Smooth muscle cell (in vitro differentiated cells): Measurements from ENCODE around the gene TRIM72. TPM values are rescaled to one million over a fixed set of nuclear protein-coding genes. Genes with fewer than 3 reads are reported as not detected.
"Not testable (repeated sequence)": the region's sequence is repeated elsewhere in the genome, so short reads cannot be mapped to it uniquely, and the experiment has no call there.

Experiments used
- DNase-seq: peaks from one replicate; lab custom pipeline; 2025; ENCODE audit not compliant: unreplicated experiment; lab: John Stamatoyannopoulos, UW
- H2AFZ ChIP-seq: fragments of 200-600 bp; sonication (generic); 2 replicates; pipeline ENCODE4 v1.6.0; 2016; ENCODE audit warnings: antibody characterized with exemption, low read depth, mild to moderate bottlenecking
- H3F3A ChIP-seq: fragments of 200-600 bp; sonication (generic); 2 replicates; pipeline ENCODE4 v1.6.0; 2017; ENCODE audit warnings: antibody characterized with exemption, low read depth
- H3K27ac ChIP-seq: fragments of 200-600 bp; sonication (generic); 2 replicates; pipeline ENCODE4 v1.5.1; 2016; ENCODE audit warnings: low read depth, mild to moderate bottlenecking
- H3K27me3 ChIP-seq: fragments of 200-600 bp; sonication (generic); 2 replicates; pipeline ENCODE4 v1.6.1; 2016; ENCODE audit warnings: low read depth, mild to moderate bottlenecking
- H3K36me3 ChIP-seq: fragments of 200-600 bp; sonication (generic); 2 replicates; pipeline ENCODE4 v1.5.1; 2016; ENCODE audit warnings: low read depth
- H3K4me1 ChIP-seq: fragments of 200-600 bp; sonication (generic); 2 replicates; pipeline ENCODE4 v1.5.1; 2016; ENCODE audit warnings: low read depth
- H3K4me2 ChIP-seq: fragments of 200-600 bp; sonication (generic); 2 replicates; pipeline ENCODE4 v1.6.0; 2016; ENCODE audit warnings: mild to moderate bottlenecking
- H3K4me3 ChIP-seq: fragments of 200-600 bp; sonication (generic); 2 replicates; pipeline ENCODE4 v1.5.1; 2016; ENCODE audit warnings: mild to moderate bottlenecking
- H3K79me2 ChIP-seq: fragments of 200-600 bp; sonication (generic); 2 replicates; pipeline ENCODE4 v1.6.0; 2016; ENCODE audit warnings: low read depth, mild to moderate bottlenecking
- H3K9ac ChIP-seq: fragments of 200-600 bp; sonication (generic); 2 replicates; pipeline ENCODE4 v1.6.0; 2016; ENCODE audit warnings: low read depth
- H3K9me3 ChIP-seq: fragments of 200-600 bp; sonication (generic); replicated peaks from 2 replicates; pipeline ENCODE4 v1.5.1; 2016; ENCODE audit warnings: low read depth
- H4K20me1 ChIP-seq: fragments of 200-600 bp; sonication (generic); 2 replicates; pipeline ENCODE4 v1.6.0; 2016; ENCODE audit warnings: low read depth
- CTCF ChIP-seq: fragments of 200-600 bp; sonication (generic); IDR thresholded peaks from 2 replicates; pipeline ENCODE4 v1.5.1; 2017; ENCODE audit warnings: borderline replicate concordance, mild to moderate bottlenecking, antibody characterized with exemption; ENCODE audit not compliant: insufficient read depth, poor library complexity, severe bottlenecking
- WGBS: methylation state at CpG from one replicate; pipeline ENCODE4 v1.1.7; 2016; ENCODE audit warnings: low lambda C conversion rate; 5-methylcytosine and 5-hydroxymethylcytosine counted together
- polyA plus RNA-seq: library from polyadenylated mRNA; unstranded; fragments of >200 nt; fragmentation: Nextera tagmentation; extraction: Ambion mirVana; gene quantifications from 2 replicates; pipeline ENCODE4 v1.2.1, GENCODE V29; 2016
- total RNA-seq: library from RNA; depleted of rRNA; stranded (reverse); fragments of >200 nt; gene quantifications from 2 replicates; pipeline ENCODE4 v1.2.3, GENCODE V29; 2014

Gene TRIM72
- total and polyA plus RNA-seq, 2 experiments from 2014 or later: 0.04 to 0.07 TPM

GRCh38 chr16:31194898-31195297, 19.0 kb upstream of the TRIM72 start:
- Histone ChIP-seq H3K9ac (no peak overlapping the region), H3K27ac (no peak overlapping the region), H3K36me3 (peaks cover 34% of the 10 kb centered on the region), H3K9me3 (no peaks in the 10 kb centered on the region), H3K79me2 (peaks cover 10% of the 10 kb centered on the region), H4K20me1 (peaks cover 100% of the 10 kb centered on the region), H3F3A (peaks cover 65% of the 10 kb centered on the region), H3K4me2 (no peak overlapping the region), H2AFZ (no peak overlapping the region), H3K27me3 (no peaks in the 10 kb centered on the region), H3K4me1 (no peaks in the 10 kb centered on the region), H3K4me3 (no peak overlapping the region)
- TF ChIP-seq CTCF: no peak
- DNase-seq: no peak
- WGBS: 94% methylated on average over 7 of the region's 7 CpGs

- not testable (repeated sequence) for H3K27me3 ChIP-seq, H2AFZ ChIP-seq, H3K4me2 ChIP-seq, H3K4me1 ChIP-seq, H3K27ac ChIP-seq, H3K79me2 ChIP-seq, DNase-seq, H3K9ac ChIP-seq, H3K4me3 ChIP-seq, H3K9me3 ChIP-seq
- peaks cover 62% of the 10 kb centered on the region for H3F3A ChIP-seq
- WGBS: 97% methylated on average over 11 of the region's 11 CpGs
- peaks cover 27% of the 10 kb centered on the region for H3K36me3 ChIP-seq
- H4K20me1 ChIP-seq: peaks cover 100% of the 10 kb centered on the region
Measured at GRCh38 chr16:31195861-31196260, 18.1 kb upstream of the TRIM72 start.

GRCh38 chr16:31196324-31197088, 17.4 kb upstream of the TRIM72 start:
- TF ChIP-seq CTCF: no peak
- H4K20me1 ChIP-seq: peaks cover 100% of the 10 kb centered on the region
- H3F3A ChIP-seq: peaks cover 55% of the 10 kb centered on the region
- no peak for DNase-seq
- H3K4me1 ChIP-seq: no peaks in the 10 kb centered on the region
- H3K36me3 ChIP-seq: peaks cover 24% of the 10 kb centered on the region
- WGBS: 97% methylated on average over 17 of the region's 17 CpGs
- no peak overlapping the region for H3K4me2 ChIP-seq
- no peak overlapping the region for H3K9ac ChIP-seq
- H3K4me3 ChIP-seq: no peak overlapping the region
- no peaks in the 10 kb centered on the region for H3K27me3 ChIP-seq
- H3K79me2 ChIP-seq: no peaks in the 10 kb centered on the region
- H3K9me3 ChIP-seq: no peaks in the 10 kb centered on the region
- no peak overlapping the region for H3K27ac ChIP-seq
- H2AFZ ChIP-seq: no peak overlapping the region

GRCh38 chr16:31198207-31198882, 15.6 kb upstream of the TRIM72 start:
- 83% methylated on average over 7 of the region's 7 CpGs for WGBS
- peaks cover 13% of the 10 kb centered on the region for H3K36me3 ChIP-seq
- H3K27ac ChIP-seq: no peak overlapping the region
- no peak for TF ChIP-seq CTCF
- H3K27me3 ChIP-seq: peaks cover 5% of the 10 kb centered on the region
- no peak overlapping the region for H2AFZ ChIP-seq
- H3F3A ChIP-seq: peaks cover 42% of the 10 kb centered on the region
- peaks cover 3% of the 10 kb centered on the region for H3K4me1 ChIP-seq
- no peak for DNase-seq
- no peak overlapping the region for H3K4me3 ChIP-seq
- H3K4me2 ChIP-seq: no peak overlapping the region
- no peak overlapping the region for H3K9ac ChIP-seq
- H3K79me2 ChIP-seq: no peaks in the 10 kb centered on the region
- peaks cover 87% of the 10 kb centered on the region for H4K20me1 ChIP-seq
- H3K9me3 ChIP-seq: no peaks in the 10 kb centered on the region
